GM10266 (cell line): Measurements from ENCODE around the gene DYDC1.
A peak's percentile ranks its signal among the peaks of the same experiment; 100 is the strongest.

ENCODE experiments used
- DNase-seq: peaks from one replicate; pipeline ENCODE4 v3.0.0; 2012; ENCODE audit errors: extremely low spot score
- CTCF ChIP-seq: IDR thresholded peaks from 2 replicates; pipeline ENCODE4 v1.5.1; 2012; ENCODE audit warnings: mild to moderate bottlenecking, low read depth; ENCODE audit not compliant: control insufficient read depth, insufficient read depth; ENCODE audit errors: missing control alignments

Gene DYDC1

GRCh38 chr10:80356563-80356988 lies at the start of gene DYDC1, which contains the start of gene DYDC2:
DYDC1 (minus strand) TSS chr10:80356755; CDS start chr10:80352601, 4,154 bp downstream.
DYDC2 (plus strand) TSS chr10:80356781; CDS start chr10:80362444, 5,663 bp downstream.
- DNase-seq = peak; percentile 52
- no peak for TF ChIP-seq CTCF

- no peak for TF ChIP-seq CTCF
- DNase-seq = no peak
Measured at GRCh38 chr10:80406204-80406603, 49.6 kb upstream of the DYDC1 start.

- TF ChIP-seq CTCF = no peak
- DNase-seq = no peak
Measured at GRCh38 chr10:80405626-80406025, 49.1 kb upstream of the DYDC1 start.

- TF ChIP-seq CTCF = no peak
- no peak for DNase-seq
Measured at GRCh38 chr10:80405035-80405434, 48.5 kb upstream of the DYDC1 start.

GRCh38 chr10:80400136-80400804 lies 43.7 kb upstream of the DYDC1 start:
- no peak for TF ChIP-seq CTCF
- DNase-seq = no peak

- DNase-seq = no peak
- no peak for TF ChIP-seq CTCF
Measured at GRCh38 chr10:80397014-80397413, 40.5 kb upstream of the DYDC1 start.

GRCh38 chr10:80394358-80394916 lies 37.9 kb upstream of the DYDC1 start:
- no peak for DNase-seq
- no peak for TF ChIP-seq CTCF
